ENCODE results near the gene NEO1. TPM values are rescaled to one million over a fixed set of nuclear protein-coding genes. Genes with fewer than 3 reads are reported as not detected.

Gene NEO1
- total RNA-seq: 16.4 and 34.3 TPM in 2 replicates

GRCh38 chr15:73051807-73052652, at the start of gene NEO1:
TSS of gene NEO1 (plus strand) at chr15:73052463. CDS start at chr15:73052676, 213 bp downstream.

